Measurements from ENCODE around the gene TXNRD1. TPM values are rescaled to one million over a fixed set of nuclear protein-coding genes. Genes with fewer than 3 reads are reported as not detected.

Gene TXNRD1
- total and polyA plus RNA-seq, 7 donors: 55.9 to 188 (median 121) TPM

- TF ChIP-seq EP300 (IDR thresholded peaks at IDR 0.05): no peak
- TF ChIP-seq CTCF (IDR thresholded peaks at IDR 0.05): no peak
- no peak for TF ChIP-seq POLR2A (IDR thresholded peaks at IDR 0.05)
- H3K9me3 ChIP-seq: no peaks in the 10 kb centered on the region
- 66 to 71% methylated on average over 4 of the region's 4 CpGs for WGBS, 2 donors
- H3K27me3 ChIP-seq: no peaks in the 10 kb centered on the region
- intact Hi-C loops (cut with DNase I): no loop called here
- H3K36me3 ChIP-seq: no peaks in the 10 kb centered on the region
- H3K27ac ChIP-seq: no peak overlapping the region
- DNase-seq: no peak
- H3K4me3 ChIP-seq: no peak overlapping the region
- peaks cover 0 to 6% (median 0%) of the 10 kb centered on the region in 4 donors for H3K4me1 ChIP-seq
Measured at GRCh38 chr12:104375775-104376174, 160.2 kb downstream of the TXNRD1 start.

GRCh38 chr12:104376650-104377513 lies 161.3 kb downstream of the TXNRD1 start:
- Histone ChIP-seq H3K36me3 (no peaks in the 10 kb centered on the region), H3K4me3 (no peak overlapping the region), H3K4me1 (peaks cover 0 to 9% (median 2%) of the 10 kb centered on the region in 4 donors), H3K27ac (no peak overlapping the region), H3K9me3 (no peaks in the 10 kb centered on the region), H3K27me3 (no peaks in the 10 kb centered on the region)
- TF ChIP-seq POLR2AphosphoS5 (IDR thresholded peaks at IDR 0.05) (no peak), CTCF (IDR thresholded peaks at IDR 0.05) (no peak), EP300 (IDR thresholded peaks at IDR 0.05) (no peak), POLR2A (IDR thresholded peaks at IDR 0.05) (no peak)
- intact Hi-C loops (cut with DNase I): no loop called here
- 86% methylated on average over 18 of the region's 18 CpGs for WGBS, 2 donors
- DNase-seq: no peak

- no peak for DNase-seq
- no peak overlapping the region for H3K27ac ChIP-seq
- no peaks in the 10 kb centered on the region for H3K36me3 ChIP-seq
- WGBS, 2 donors: 73 to 79% methylated on average over 5 of the region's 5 CpGs
- H3K27me3 ChIP-seq: no peaks in the 10 kb centered on the region
- TF ChIP-seq POLR2AphosphoS5 (IDR thresholded peaks at IDR 0.05) (no peak), POLR2A (IDR thresholded peaks at IDR 0.05) (no peak), CTCF (IDR thresholded peaks at IDR 0.05) (no peak), EP300 (IDR thresholded peaks at IDR 0.05) (no peak)
- no peak overlapping the region for H3K4me3 ChIP-seq
- H3K4me1 ChIP-seq: peaks cover 0 to 15% (median 4%) of the 10 kb centered on the region in 4 donors
- H3K9me3 ChIP-seq: no peaks in the 10 kb centered on the region
- intact Hi-C loops (cut with DNase I): no loop called here
Measured at GRCh38 chr12:104377514-104377812, 161.9 kb downstream of the TXNRD1 start.

- Histone ChIP-seq H3K36me3 (no peaks in the 10 kb centered on the region), H3K27me3 (no peaks in the 10 kb centered on the region), H3K4me1 (peaks cover 0 to 15% (median 4%) of the 10 kb centered on the region in 4 donors), H3K4me3 (no peak overlapping the region), H3K9me3 (no peaks in the 10 kb centered on the region), H3K27ac (no peak overlapping the region)
- TF ChIP-seq CTCF (IDR thresholded peaks at IDR 0.05) (no peak), EP300 (IDR thresholded peaks at IDR 0.05) (no peak), POLR2A (IDR thresholded peaks at IDR 0.05) (no peak), POLR2AphosphoS5 (IDR thresholded peaks at IDR 0.05) (no peak)
- 89 to 94% methylated on average over 4 of the region's 4 CpGs for WGBS, 2 donors
- no peak for DNase-seq
- intact Hi-C loops (cut with DNase I): no loop called here
Measured at GRCh38 chr12:104378427-104378826, 162.8 kb downstream of the TXNRD1 start.
